Left ventricle myocardium inferior (tissue), 1 donor: Measurements from ENCODE around the gene USP4. TPM values are rescaled to one million over a fixed set of nuclear protein-coding genes. Genes with fewer than 3 reads are reported as not detected.
A peak's percentile ranks its signal among the peaks of the same experiment; 100 is the strongest.
"Not testable (repeated sequence)": the region's sequence is repeated elsewhere in the genome, so short reads cannot be mapped to it uniquely, and the experiment has no call there.

Source experiments
- DNase-seq: peaks from one replicate; pipeline ENCODE4 v3.0.0-alpha.2; 2020
- H3K27ac ChIP-seq: fragments of 200-600 bp; replicated peaks from 2 replicates; pipeline ENCODE4 v1.8.0; 2021
- H3K27me3 ChIP-seq: fragments of 200-600 bp; 2 replicates; pipeline ENCODE4 v1.8.0; 2021; ENCODE audit warnings: low read depth
- H3K36me3 ChIP-seq: fragments of 200-600 bp; 2 replicates; pipeline ENCODE4 v1.8.0; 2021
- H3K4me1 ChIP-seq: fragments of 200-600 bp; 2 replicates; pipeline ENCODE4 v1.8.0; 2021
- H3K4me3 ChIP-seq: fragments of 200-600 bp; 2 replicates; pipeline ENCODE4 v1.8.0; 2021; ENCODE audit warnings: mild to moderate bottlenecking, moderate library complexity
- H3K9me3 ChIP-seq: fragments of 200-600 bp; replicated peaks from 2 replicates; pipeline ENCODE4 v1.8.0; 2021
- intact Hi-C: fragments of 100-400 bp; cut with micrococcal nuclease; formaldehyde crosslinking; loops from one replicate; pipeline ENCODE4 v1.11.0; 2022
- total RNA-seq: library from RNA; stranded (reverse); fragmentation: NEBNext Ultra II Directional; extraction: Animal tissue kit (Norgen Biotek cat#: 25700); gene quantifications from one replicate; pipeline ENCODE4 v1.2.1, GENCODE V29; 2021
- TF ChIP-seq, protein P1 (sequence below): fragments of 200-600 bp; IDR thresholded peaks from 2 replicates; pipeline ENCODE4 v1.8.0; 2021; ENCODE audit warnings: antibody characterized with exemption, mild to moderate bottlenecking, borderline replicate concordance
- donor health status: DM: no; HTN: yes; CAD: no; lungs with severe emphysema.

Gene USP4
- total RNA-seq, 1 donor from 2014 or later: 37.3 TPM

DNA sequence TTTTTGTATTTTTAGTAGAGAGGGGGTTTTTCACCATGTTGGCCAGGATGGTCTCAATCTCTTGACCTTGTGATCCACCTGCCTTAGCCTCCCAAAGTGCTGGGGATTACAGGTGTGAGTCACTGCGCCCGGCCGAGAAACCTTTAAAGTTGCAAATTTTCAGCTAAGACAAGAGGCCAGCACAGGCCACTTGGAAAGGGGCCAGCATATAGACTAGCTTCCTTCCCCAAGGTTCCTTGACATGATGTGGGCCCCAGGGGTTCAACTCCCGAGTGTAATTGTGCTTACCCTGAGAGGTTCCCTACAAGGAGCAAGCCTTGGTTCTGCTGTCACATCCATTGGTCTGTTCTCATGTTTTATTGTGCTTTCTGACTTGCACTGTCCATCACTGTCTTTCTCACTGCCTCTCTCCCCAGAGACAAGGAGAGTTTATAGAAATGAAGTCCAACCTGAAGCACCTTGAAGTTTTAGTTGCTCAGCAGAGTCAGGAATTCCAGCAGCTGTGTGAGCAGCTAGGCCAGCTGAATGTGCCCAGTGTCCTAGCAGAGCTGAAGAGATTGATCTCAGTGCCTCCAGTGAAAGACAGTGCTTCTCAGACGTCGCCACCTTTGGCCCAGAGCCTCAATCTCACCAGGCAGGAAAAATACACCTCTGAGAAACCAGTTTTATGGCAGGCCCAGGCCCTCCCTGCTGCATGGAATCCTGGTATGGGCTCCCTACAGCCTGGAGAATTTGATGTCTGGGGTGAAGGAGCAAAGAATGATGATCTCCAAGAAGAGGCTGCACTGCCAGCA lies 83.9 kb downstream of the USP4 start:
- Histone ChIP-seq H3K9me3 (no peaks in the 10 kb centered on the region), H3K27ac (no peak overlapping the region), H3K4me3 (no peak overlapping the region), H3K27me3 (no peaks in the 10 kb centered on the region), H3K4me1 (no peaks in the 10 kb centered on the region), H3K36me3 (no peaks in the 10 kb centered on the region)
- TF ChIP-seq, protein P1, sequence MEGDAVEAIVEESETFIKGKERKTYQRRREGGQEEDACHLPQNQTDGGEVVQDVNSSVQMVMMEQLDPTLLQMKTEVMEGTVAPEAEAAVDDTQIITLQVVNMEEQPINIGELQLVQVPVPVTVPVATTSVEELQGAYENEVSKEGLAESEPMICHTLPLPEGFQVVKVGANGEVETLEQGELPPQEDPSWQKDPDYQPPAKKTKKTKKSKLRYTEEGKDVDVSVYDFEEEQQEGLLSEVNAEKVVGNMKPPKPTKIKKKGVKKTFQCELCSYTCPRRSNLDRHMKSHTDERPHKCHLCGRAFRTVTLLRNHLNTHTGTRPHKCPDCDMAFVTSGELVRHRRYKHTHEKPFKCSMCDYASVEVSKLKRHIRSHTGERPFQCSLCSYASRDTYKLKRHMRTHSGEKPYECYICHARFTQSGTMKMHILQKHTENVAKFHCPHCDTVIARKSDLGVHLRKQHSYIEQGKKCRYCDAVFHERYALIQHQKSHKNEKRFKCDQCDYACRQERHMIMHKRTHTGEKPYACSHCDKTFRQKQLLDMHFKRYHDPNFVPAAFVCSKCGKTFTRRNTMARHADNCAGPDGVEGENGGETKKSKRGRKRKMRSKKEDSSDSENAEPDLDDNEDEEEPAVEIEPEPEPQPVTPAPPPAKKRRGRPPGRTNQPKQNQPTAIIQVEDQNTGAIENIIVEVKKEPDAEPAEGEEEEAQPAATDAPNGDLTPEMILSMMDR: no peak
- no peak for DNase-seq
- intact Hi-C loops: no loop called here

DNA sequence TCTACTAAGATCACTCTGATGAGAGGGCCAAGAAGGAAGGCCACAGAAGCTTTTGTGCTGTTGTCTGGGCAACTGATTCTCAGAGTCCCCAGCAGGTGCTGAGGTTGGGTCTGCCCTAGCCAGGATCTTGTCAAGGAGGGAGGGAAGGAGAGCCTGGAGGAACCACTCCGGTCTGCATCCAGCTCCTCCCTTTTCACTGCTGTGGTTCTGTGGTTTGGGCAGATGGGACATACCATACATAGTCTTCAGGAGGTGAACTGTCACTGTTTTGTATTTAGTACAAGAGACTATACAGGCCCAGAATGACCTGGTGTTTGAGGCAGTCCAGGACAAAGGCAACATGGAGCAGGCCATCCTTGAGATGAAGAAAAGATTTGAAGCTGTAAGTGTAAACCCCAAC lies 84.7 kb downstream of the USP4 start:
- TF ChIP-seq, protein P1: no peak
- Histone ChIP-seq H3K27ac (no peak overlapping the region), H3K36me3 (no peaks in the 10 kb centered on the region), H3K4me3 (no peak overlapping the region), H3K9me3 (no peaks in the 10 kb centered on the region), H3K27me3 (no peaks in the 10 kb centered on the region), H3K4me1 (no peaks in the 10 kb centered on the region)
- intact Hi-C loops: no loop called here
- DNase-seq: no peak

DNA sequence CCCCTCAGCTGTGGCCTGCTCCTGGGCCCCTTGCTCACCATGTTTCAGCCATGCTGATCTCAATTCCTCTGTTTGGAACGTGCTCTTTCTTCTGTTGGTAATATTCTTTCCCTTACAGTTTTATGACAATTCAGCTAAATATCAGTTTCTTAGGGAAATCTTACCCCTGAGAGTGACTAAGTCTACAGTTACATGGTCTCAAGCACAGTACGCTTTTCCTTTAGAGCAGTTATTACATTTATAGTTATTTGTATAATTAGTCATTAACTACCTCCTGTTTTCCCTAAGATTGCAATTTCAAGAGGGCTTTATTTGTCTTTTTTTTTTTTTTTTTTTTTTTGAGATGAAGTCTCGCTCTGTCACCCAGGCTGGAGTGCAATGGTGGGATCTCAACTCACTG lies 86.3 kb downstream of the USP4 start:
- no peaks in the 10 kb centered on the region for H3K27me3 ChIP-seq
- no peaks in the 10 kb centered on the region for H3K36me3 ChIP-seq
- no peaks in the 10 kb centered on the region for H3K9me3 ChIP-seq
- H3K27ac ChIP-seq: no peak overlapping the region
- no peak overlapping the region for H3K4me3 ChIP-seq
- TF ChIP-seq, protein P1: no peak
- H3K4me1 ChIP-seq: peaks cover 9% of the 10 kb centered on the region
- intact Hi-C loops: no loop called here
- DNase-seq: no peak

GRCh38 chr3:49248840-49249227 lies 91.0 kb downstream of the USP4 start:
- intact Hi-C loops: no loop called here
- Histone ChIP-seq H3K4me3 (no peak overlapping the region), H3K27ac (peak overlapping the region; percentile 85), H3K9me3 (no peaks in the 10 kb centered on the region), H3K4me1 (peaks cover 22% of the 10 kb centered on the region), H3K27me3 (no peaks in the 10 kb centered on the region), H3K36me3 (no peaks in the 10 kb centered on the region)
- TF ChIP-seq, protein P1: no peak
- no peak for DNase-seq

DNA sequence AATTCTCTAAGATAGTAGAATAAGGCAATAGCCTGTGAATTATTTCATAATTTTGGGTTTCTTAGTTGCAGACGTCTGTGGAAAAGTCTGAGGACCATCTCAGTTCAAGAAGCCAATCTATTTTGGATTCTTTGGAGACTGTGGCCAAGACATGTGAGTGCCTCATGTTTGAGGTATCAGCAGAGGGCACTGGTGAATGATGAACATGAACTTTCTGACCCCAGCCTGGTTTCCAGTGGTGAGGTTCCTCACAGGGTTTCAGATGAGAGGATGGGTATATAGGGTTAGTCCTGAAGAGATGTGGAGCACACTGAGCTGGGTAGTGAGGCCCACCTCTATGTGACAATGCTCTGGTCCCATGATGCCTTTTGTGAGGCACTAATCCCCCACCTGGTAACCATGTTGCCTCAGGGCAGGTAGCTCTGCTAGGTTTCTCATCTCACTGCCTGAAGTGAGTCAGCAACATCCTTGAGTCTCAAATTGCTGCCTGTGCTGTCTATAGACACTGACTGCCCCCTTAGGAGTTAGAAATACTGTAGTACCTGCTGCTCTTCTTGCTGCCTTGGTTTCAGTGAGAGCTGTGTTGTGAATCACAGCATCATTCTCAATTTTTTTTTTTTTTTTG lies 95.2 kb downstream of the USP4 start:
- Histone ChIP-seq H3K9me3 (no peaks in the 10 kb centered on the region), H3K4me1 (peaks cover 22% of the 10 kb centered on the region), H3K27me3 (no peaks in the 10 kb centered on the region), H3K36me3 (peaks cover 13% of the 10 kb centered on the region), H3K27ac (no peak overlapping the region), H3K4me3 (no peak overlapping the region)
- no peak for DNase-seq
- TF ChIP-seq, protein P1: no peak
- intact Hi-C loops: no loop called here

DNA sequence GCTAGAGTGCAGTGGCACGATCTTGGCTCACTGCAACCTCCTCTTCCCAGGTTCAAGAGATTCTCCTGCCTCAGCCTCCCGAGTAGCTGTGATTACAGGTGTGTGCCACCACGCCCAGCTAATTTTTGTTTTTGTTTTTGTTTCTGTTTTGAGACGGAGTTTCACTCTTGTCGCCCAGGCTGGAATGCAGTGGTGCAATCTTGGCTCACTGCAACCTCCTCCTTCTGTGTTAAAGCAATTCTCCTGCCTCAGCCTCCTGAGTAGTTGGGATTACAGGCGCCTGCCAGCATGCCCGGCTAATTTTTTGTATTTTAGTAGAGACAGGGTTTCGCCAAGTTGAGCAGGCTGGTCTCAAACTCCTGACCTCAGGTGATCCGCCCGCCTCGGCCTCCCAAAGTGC lies 99.8 kb downstream of the USP4 start:
- H3K27ac ChIP-seq: peak overlapping the region; percentile 84
- DNase-seq, H3K4me3 ChIP-seq, H3K27me3 ChIP-seq, H3K9me3 ChIP-seq, intact Hi-C loops: not testable (repeated sequence)
- H3K4me1 ChIP-seq: peaks cover 27% of the 10 kb centered on the region
- peaks cover 18% of the 10 kb centered on the region for H3K36me3 ChIP-seq
